ENCODE measurements around the gene UCK1. TPM values are rescaled to one million over a fixed set of nuclear protein-coding genes. Genes with fewer than 3 reads are reported as not detected.
A peak's percentile ranks its signal among the peaks of the same experiment; 100 is the strongest.

The UCK1 gene
- polyA plus RNA-seq, 3 donors: 15.9 to 19.9 (median 16.3) TPM

- Mint-ChIP-seq H3K9me3 (no peaks in the 10 kb centered on the region), H3K27me3 (ENCODE audit: low read depth in 3 of 3) (peaks cover 0 to 1% (median 0%) of the 10 kb centered on the region in 3 donors), H3K4me3 (no peak overlapping the region), H3K4me1 (no peaks in the 10 kb centered on the region), H3K27ac (no peak overlapping the region), H3K36me3 (peaks cover 82 to 97% of the 10 kb centered on the region in 2 donors)
- Histone ChIP-seq H3K9ac (ENCODE audit: insufficient read depth, low read length, poor library complexity, severe bottlenecking) (no peak overlapping the region), H3K4me2 (replicated peaks; ENCODE audit: extremely low read depth, low read length, poor library complexity, severe bottlenecking) (no peak overlapping the region), H3K36me3 (replicated peaks in 1 of 2; ENCODE audit: control insufficient read depth in 1 of 2, insufficient read depth in 2 of 2, low read length in 2 of 2) (peaks cover 89 to 98% of the 10 kb centered on the region in 2 donors), H4K20me1 (ENCODE audit: insufficient read depth, low read length) (peaks cover 81% of the 10 kb centered on the region), H3K4me3 (replicated peaks in 1 of 3; ENCODE audit: low read depth in 2 of 3, low read length in 3 of 3) (no peak overlapping the region), H2AFZ (ENCODE audit: insufficient read depth, low read depth, low read length, poor library complexity, severe bottlenecking) (no peak overlapping the region), H3K79me2 (ENCODE audit: insufficient read depth, low read length) (peaks cover 6% of the 10 kb centered on the region), H3K4me1 (ENCODE audit: control insufficient read depth in 1 of 2, insufficient read depth in 2 of 2, low read length in 2 of 2) (no peaks in the 10 kb centered on the region), H3K27me3 (ENCODE audit: control insufficient read depth in 2 of 2, insufficient read depth in 2 of 2, low read length in 2 of 2) (no peaks in the 10 kb centered on the region), H3K27ac (ENCODE audit: low read depth in 1 of 2, low read length in 2 of 2) (no peak overlapping the region), H3K9me3 (replicated peaks in 1 of 2; ENCODE audit: control insufficient read depth in 1 of 2, insufficient read depth in 1 of 2, low read length in 2 of 2) (no peaks in the 10 kb centered on the region)
- TF ChIP-seq CTCF (IDR thresholded peaks at IDR 0.05): peak; percentile 29
- no peak for DNase-seq
- 97% methylated on average over 29 of the region's 40 CpGs for WGBS (ENCODE audit: insufficient coverage)
- intact Hi-C loops (cut with micrococcal nuclease): loop anchor here in 1 of 2 donors (5.0 kb wide), 1 partner anchor 129 kb away; no protein-coding TSS in a partner anchor
Measured at GRCh38 chr9:131475956-131476776, 54.9 kb downstream of the UCK1 start.

DNA sequence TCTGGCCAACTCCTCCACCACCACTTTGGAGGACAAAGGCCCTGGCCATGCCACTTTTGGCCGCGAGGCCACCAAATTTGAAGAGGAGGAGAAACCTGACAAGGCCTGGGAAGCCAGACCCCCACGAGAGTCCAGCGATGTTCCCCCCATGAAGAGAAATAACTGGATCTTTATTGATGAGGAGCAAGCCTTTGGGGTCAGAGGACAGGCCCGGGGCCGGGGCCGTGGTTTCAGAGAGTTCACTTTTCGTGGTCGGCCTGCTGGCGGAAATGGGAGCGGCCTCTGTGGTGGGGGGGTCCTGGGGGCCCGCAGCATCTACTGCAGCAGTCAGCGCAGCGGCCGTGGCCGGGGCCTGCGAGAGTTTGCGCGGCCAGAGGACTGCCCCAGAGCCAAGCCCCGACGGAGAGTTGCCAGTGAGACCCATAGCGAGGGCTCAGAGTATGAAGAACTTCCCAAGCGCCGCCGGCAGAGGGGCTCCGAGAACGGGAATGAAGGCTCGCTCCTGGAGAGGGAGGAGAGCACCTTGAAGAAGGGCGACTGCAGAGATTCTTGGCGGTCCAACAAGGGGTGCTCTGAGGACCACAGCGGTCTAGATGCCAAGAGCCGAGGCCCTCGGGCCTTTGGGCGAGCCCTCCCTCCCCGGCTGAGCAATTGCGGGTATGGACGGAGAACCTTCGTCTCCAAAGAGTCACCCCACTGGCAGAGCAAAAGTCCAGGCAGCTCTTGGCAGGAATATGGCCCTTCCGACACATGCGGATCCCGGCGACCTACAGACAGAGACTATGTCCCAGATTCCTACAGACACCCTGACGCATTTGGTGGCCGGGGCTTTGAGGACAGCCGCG lies 55.7 kb downstream of the UCK1 start:
- Histone ChIP-seq H3K4me2 (replicated peaks; ENCODE audit: extremely low read depth, low read length, poor library complexity, severe bottlenecking) (no peak overlapping the region), H3K27me3 (ENCODE audit: control insufficient read depth in 2 of 2, insufficient read depth in 2 of 2, low read length in 2 of 2) (no peaks in the 10 kb centered on the region), H2AFZ (ENCODE audit: insufficient read depth, low read depth, low read length, poor library complexity, severe bottlenecking) (no peak overlapping the region), H3K9me3 (replicated peaks in 1 of 2; ENCODE audit: control insufficient read depth in 1 of 2, insufficient read depth in 1 of 2, low read length in 2 of 2) (no peaks in the 10 kb centered on the region), H3K36me3 (replicated peaks in 1 of 2; ENCODE audit: control insufficient read depth in 1 of 2, insufficient read depth in 2 of 2, low read length in 2 of 2) (peaks cover 93 to 100% of the 10 kb centered on the region in 2 donors), H3K4me1 (ENCODE audit: control insufficient read depth in 1 of 2, insufficient read depth in 2 of 2, low read length in 2 of 2) (no peaks in the 10 kb centered on the region), H4K20me1 (ENCODE audit: insufficient read depth, low read length) (peaks cover 83% of the 10 kb centered on the region), H3K4me3 (replicated peaks in 1 of 3; ENCODE audit: low read depth in 2 of 3, low read length in 3 of 3) (no peak overlapping the region), H3K27ac (ENCODE audit: low read depth in 1 of 2, low read length in 2 of 2) (no peak overlapping the region), H3K9ac (ENCODE audit: insufficient read depth, low read length, poor library complexity, severe bottlenecking) (no peak overlapping the region), H3K79me2 (ENCODE audit: insufficient read depth, low read length) (peaks cover 6% of the 10 kb centered on the region)
- peaks cover 0 to under 1% (median 0%) of the 10 kb centered on the region in 7 donors for H3K9me3 Mint-ChIP-seq
- DNase-seq: no peak
- intact Hi-C loops (cut with micrococcal nuclease): loop anchor here in 1 of 2 donors (5.0 kb wide), 1 partner anchor 128 kb away; no protein-coding TSS in a partner anchor
- peak overlapping the region in 1 of 7 donors; percentile 73 for H3K27ac Mint-ChIP-seq
- H3K4me1 Mint-ChIP-seq: no peaks in the 10 kb centered on the region
- H3K4me3 Mint-ChIP-seq: no peak overlapping the region
- TF ChIP-seq CTCF (IDR thresholded peaks at IDR 0.05): no peak
- H3K27me3 Mint-ChIP-seq (ENCODE audit: low read depth in 3 of 3): peaks cover 0 to 1% (median 0%) of the 10 kb centered on the region in 3 donors
- WGBS (ENCODE audit: insufficient coverage): 88% methylated on average over 45 of the region's 46 CpGs
- peaks cover 85 to 97% of the 10 kb centered on the region in 2 donors for H3K36me3 Mint-ChIP-seq

All from CD14-positive monocyte (primary cell).